CD14-positive monocyte (primary cell): ENCODE measurements around the gene ADGRF3. TPM values are rescaled to one million over a fixed set of nuclear protein-coding genes. Genes with fewer than 3 reads are reported as not detected.

Source experiments
- DNase-seq, 3 donors: peaks; one replicate each; pipeline ENCODE4 v3.0.0-alpha.2; 2011 to 2022
- H2AFZ ChIP-seq: 2 replicates; pipeline ENCODE4 v1.6.0; 2012; ENCODE audit warnings: mild to moderate bottlenecking, low read depth, low read length, inconsistent platforms; ENCODE audit not compliant: insufficient read depth, poor library complexity, severe bottlenecking
- H3K27ac ChIP-seq, 2 donors: 1 replicate in 1 of 2; 2 replicates in 1 of 2; pipeline ENCODE4 v1.5.1; 2012 to 2013; ENCODE audit warnings: low read length in 2 of 2, control low read depth in 1 of 2, inconsistent platforms in 1 of 2, low read depth in 1 of 2, mild to moderate bottlenecking in 1 of 2
- H3K27me3 ChIP-seq, 2 donors: one replicate each; pipeline versions ENCODE4 v1.6.0 to v1.6.1; 2011 to 2013; ENCODE audit warnings: low read length in 2 of 2; ENCODE audit not compliant: control insufficient read depth in 2 of 2, insufficient read depth in 2 of 2
- H3K36me3 ChIP-seq, 2 donors: replicated peaks in 1 of 2; 1 replicate in 1 of 2; 2 replicates in 1 of 2; pipeline versions ENCODE4 v1.5.1 to v1.6.1; 2012 to 2013; ENCODE audit warnings: low read length in 2 of 2, control low read depth in 1 of 2, inconsistent platforms in 1 of 2, mild to moderate bottlenecking in 1 of 2; ENCODE audit not compliant: insufficient read depth in 2 of 2, control insufficient read depth in 1 of 2
- H3K4me1 ChIP-seq, 2 donors: 1 replicate in 1 of 2; 2 replicates in 1 of 2; pipeline versions ENCODE4 v1.5.1 to v1.6.1; 2012 to 2013; ENCODE audit warnings: low read length in 2 of 2, control low read depth in 1 of 2, inconsistent platforms in 1 of 2, mild to moderate bottlenecking in 1 of 2, moderate library complexity in 1 of 2; ENCODE audit not compliant: insufficient read depth in 2 of 2, control insufficient read depth in 1 of 2
- H3K4me2 ChIP-seq: replicated peaks from 2 replicates; pipeline ENCODE3; 2012; ENCODE audit warnings: low read length, moderate library complexity, mild to moderate bottlenecking; ENCODE audit not compliant: poor library complexity, severe bottlenecking; ENCODE audit errors: extremely low read depth
- H3K4me3 ChIP-seq, 3 experiments: fragments of 200-600 bp in 1 of 3; sonication (generic) in 1 of 3; replicated peaks in 1 of 3; 1 replicate in 2 of 3; 2 replicates in 1 of 3; pipeline ENCODE4 v1.5.1; 2011 to 2013; ENCODE audit warnings: low read length in 3 of 3, mild to moderate bottlenecking in 3 of 3, control low read depth in 2 of 3, low read depth in 2 of 3, inconsistent platforms in 1 of 3, moderate library complexity in 1 of 3
- H3K79me2 ChIP-seq: 2 replicates; pipeline ENCODE4 v1.6.0; 2012; ENCODE audit warnings: mild to moderate bottlenecking, control low read depth, inconsistent platforms, low read length, moderate library complexity; ENCODE audit not compliant: insufficient read depth
- H3K9ac ChIP-seq: 2 replicates; pipeline ENCODE4 v1.6.0; 2017; ENCODE audit warnings: low read length, mild to moderate bottlenecking; ENCODE audit not compliant: insufficient read depth, poor library complexity, severe bottlenecking
- H3K9me3 ChIP-seq, 2 donors: replicated peaks in 1 of 2; 1 replicate in 1 of 2; 2 replicates in 1 of 2; pipeline versions ENCODE4 v1.5.1 to v1.6.1; 2012 to 2013; ENCODE audit warnings: low read length in 2 of 2, control low read depth in 1 of 2; ENCODE audit not compliant: control insufficient read depth in 1 of 2, insufficient read depth in 1 of 2
- H4K20me1 ChIP-seq: 2 replicates; pipeline ENCODE4 v1.6.0; 2012; ENCODE audit warnings: mild to moderate bottlenecking, low read length, control low read depth, moderate library complexity; ENCODE audit not compliant: insufficient read depth
- H3K27ac Mint-ChIP-seq, 7 donors: one replicate each; pipeline ENCODE4 v1.8.0; 2020; ENCODE audit warnings: mild to moderate bottlenecking in 7 of 7, mixed read lengths in 7 of 7, moderate library complexity in 6 of 7, inconsistent platforms in 2 of 7
- H3K27me3 Mint-ChIP-seq, 3 donors: one replicate each; pipeline ENCODE4 v1.8.0; 2021 to 2022; ENCODE audit warnings: low read depth in 3 of 3, mild to moderate bottlenecking in 3 of 3, mixed read lengths in 3 of 3, moderate library complexity in 3 of 3, inconsistent platforms in 1 of 3
- H3K36me3 Mint-ChIP-seq, 2 donors: one replicate each; pipeline ENCODE4 v1.8.0; 2020; ENCODE audit warnings: mixed read lengths in 2 of 2, inconsistent platforms in 1 of 2, mild to moderate bottlenecking in 1 of 2
- H3K4me1 Mint-ChIP-seq: one replicate; pipeline ENCODE4 v1.8.0; 2020; ENCODE audit warnings: mild to moderate bottlenecking, mixed read lengths
- H3K4me3 Mint-ChIP-seq, 2 donors: one replicate each; pipeline ENCODE4 v1.8.0; 2020; ENCODE audit warnings: mild to moderate bottlenecking in 2 of 2, mixed read lengths in 2 of 2, moderate library complexity in 1 of 2
- H3K9me3 Mint-ChIP-seq, 7 donors: one replicate each; pipeline ENCODE4 v1.8.0; 2020 to 2022; ENCODE audit warnings: mixed read lengths in 7 of 7, mild to moderate bottlenecking in 6 of 7, moderate library complexity in 6 of 7, inconsistent platforms in 2 of 7
- WGBS: methylation state at CpG from one replicate; pipeline ENCODE4 v1.1.5; 2013; ENCODE audit warnings: missing lambda C conversion rate; ENCODE audit not compliant: insufficient coverage; 5-methylcytosine and 5-hydroxymethylcytosine counted together
- intact Hi-C, 2 donors: fragments of 100-400 bp; cut with micrococcal nuclease; formaldehyde crosslinking; loops; one replicate each; pipeline versions ENCODE4 v1.15.0 to v1.15.1; 2023
- polyA plus RNA-seq, 3 donors: library from polyadenylated mRNA; depleted of rRNA in 1 of 3; unstranded in 2 of 3; stranded (reverse) in 1 of 3; fragments of 300-500 nt in 2 of 3; fragments of >200 nt in 1 of 3; fragmentation: Illumina TruSeq in 2 of 3; gene quantifications; 1 replicate in 2 of 3; 2 replicates in 1 of 3; pipeline ENCODE4 v1.2.3, GENCODE V29; 2012 to 2021
- TF ChIP-seq, protein P1 (sequence below): fragments of 200-600 bp; IDR thresholded peaks from one replicate; pipeline ENCODE4 v1.8.0; 2022; ENCODE audit warnings: antibody characterized with exemption, mild to moderate bottlenecking

ADGRF3 gene
- polyA plus RNA-seq, 3 donors: 0.33 TPM; not detected in 2

- Mint-ChIP-seq H3K4me3 (no peak overlapping the region), H3K9me3 (no peaks in the 10 kb centered on the region), H3K27me3 (no peaks in the 10 kb centered on the region), H3K4me1 (peaks cover 24% of the 10 kb centered on the region), H3K36me3 (peaks cover 5 to 8% of the 10 kb centered on the region in 2 donors), H3K27ac (peak overlapping the region in 1 of 7 donors; percentile 82)
- Histone ChIP-seq H3K27me3 (no peaks in the 10 kb centered on the region), H3K79me2 (peaks cover 89% of the 10 kb centered on the region), H2AFZ (no peak overlapping the region), H3K9ac (no peak overlapping the region), H3K9me3 (no peaks in the 10 kb centered on the region), H3K36me3 (peaks cover 0 to 18% of the 10 kb centered on the region in 2 donors), H3K4me2 (no peak overlapping the region), H3K27ac (no peak overlapping the region), H3K4me3 (no peak overlapping the region), H3K4me1 (peaks cover 14 to 18% of the 10 kb centered on the region in 2 donors), H4K20me1 (peaks cover 20% of the 10 kb centered on the region)
- TF ChIP-seq, protein P1, sequence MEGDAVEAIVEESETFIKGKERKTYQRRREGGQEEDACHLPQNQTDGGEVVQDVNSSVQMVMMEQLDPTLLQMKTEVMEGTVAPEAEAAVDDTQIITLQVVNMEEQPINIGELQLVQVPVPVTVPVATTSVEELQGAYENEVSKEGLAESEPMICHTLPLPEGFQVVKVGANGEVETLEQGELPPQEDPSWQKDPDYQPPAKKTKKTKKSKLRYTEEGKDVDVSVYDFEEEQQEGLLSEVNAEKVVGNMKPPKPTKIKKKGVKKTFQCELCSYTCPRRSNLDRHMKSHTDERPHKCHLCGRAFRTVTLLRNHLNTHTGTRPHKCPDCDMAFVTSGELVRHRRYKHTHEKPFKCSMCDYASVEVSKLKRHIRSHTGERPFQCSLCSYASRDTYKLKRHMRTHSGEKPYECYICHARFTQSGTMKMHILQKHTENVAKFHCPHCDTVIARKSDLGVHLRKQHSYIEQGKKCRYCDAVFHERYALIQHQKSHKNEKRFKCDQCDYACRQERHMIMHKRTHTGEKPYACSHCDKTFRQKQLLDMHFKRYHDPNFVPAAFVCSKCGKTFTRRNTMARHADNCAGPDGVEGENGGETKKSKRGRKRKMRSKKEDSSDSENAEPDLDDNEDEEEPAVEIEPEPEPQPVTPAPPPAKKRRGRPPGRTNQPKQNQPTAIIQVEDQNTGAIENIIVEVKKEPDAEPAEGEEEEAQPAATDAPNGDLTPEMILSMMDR: no peak
- intact Hi-C loops: loop anchor here in 1 of 2 donors (5.0 to 10.0 kb wide), 2 partner anchors 107 to 415 kb away; partner anchors contain the start of genes HADHA, HADHB and SLC35F6
- no peak for DNase-seq
- no CpG with 5 or more reads among the region's 3 CpGs for WGBS
Observed at GRCh38 chr2:26349690-26350089, 3.1 kb upstream of the ADGRF3 start.

DNA sequence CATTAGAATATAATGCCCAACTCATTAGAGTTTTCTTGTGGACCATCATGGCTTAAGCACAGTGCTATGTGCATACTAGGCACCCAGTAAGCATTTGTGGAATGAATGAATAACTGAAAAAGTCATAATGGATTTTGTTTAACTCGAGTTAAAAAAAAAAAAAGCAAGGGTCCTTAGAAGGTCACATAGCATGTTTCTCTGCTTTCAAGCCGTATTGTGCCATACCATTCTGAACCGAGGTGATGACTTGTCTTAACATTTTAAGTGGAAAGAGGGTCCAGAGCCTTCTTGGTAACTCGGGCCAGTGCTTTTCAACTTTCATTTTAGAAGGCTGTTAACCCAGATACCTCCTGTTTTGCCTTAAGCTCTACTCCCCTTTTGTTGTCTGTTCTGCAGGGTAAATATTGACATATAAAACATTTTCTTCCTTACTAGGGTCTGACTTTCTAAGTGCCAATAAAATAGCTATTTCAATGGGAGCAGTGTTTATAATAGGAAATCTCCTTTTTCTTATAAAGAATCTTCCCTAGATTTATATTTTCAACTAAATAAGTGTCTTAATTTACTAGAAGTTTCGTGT lies 787 bp upstream of the ADGRF3 start:
- Histone ChIP-seq H3K4me3 (peak overlapping the region; percentile 74 to 78 (median 74)), H3K36me3 (peaks cover 0 to 9% of the 10 kb centered on the region in 2 donors)

More for the DNA sequence above, 787 bp upstream of the ADGRF3 start:
- peaks cover 9% of the 10 kb centered on the region for H4K20me1 ChIP-seq
- peak overlapping the region; percentile 82 to 90 for H3K27ac ChIP-seq
- Mint-ChIP-seq H3K27ac (peak overlapping the region; percentile 94 to 100 (median 96)), H3K36me3 (peaks cover 0 to 4% of the 10 kb centered on the region in 2 donors), H3K27me3 (no peaks in the 10 kb centered on the region), H3K9me3 (no peaks in the 10 kb centered on the region), H3K4me3 (peak overlapping the region; percentile 98 to 100), H3K4me1 (peaks cover 28% of the 10 kb centered on the region)
- H2AFZ ChIP-seq: peak overlapping the region; percentile 79
- H3K4me1 ChIP-seq: peaks cover 18 to 23% of the 10 kb centered on the region in 2 donors
- H3K9ac ChIP-seq: peak overlapping the region; percentile 69
- peak overlapping the region; percentile 94 for H3K4me2 ChIP-seq
- H3K27me3 ChIP-seq: no peaks in the 10 kb centered on the region
- intact Hi-C loops: loop anchor here (2.0 to 10.0 kb wide), 3 partner anchors 103 to 417 kb away; partner anchors contain the start of genes HADHA (in 2 of the 2), HADHB (in 2 of the 2) and SLC35F6 (in 1 of the 2)
- H3K9me3 ChIP-seq: no peaks in the 10 kb centered on the region
- peaks cover 75% of the 10 kb centered on the region for H3K79me2 ChIP-seq
- 45% methylated on average over 4 of the region's 5 CpGs for WGBS
- DNase-seq: no peak
- TF ChIP-seq, protein P1: no peak
